D721Med (cell line): ENCODE data around the gene CAP2.

Source experiments
- DNase-seq: peaks from one replicate; pipeline ENCODE4 v3.0.0; 2011; ENCODE audit warnings: low spot score; ENCODE audit not compliant: insufficient read length
- FAIRE-seq: peaks from 2 replicates; lab custom pipeline; 2011; peaks lifted over from hg19 to GRCh38; lab: Jason Lieb, UNC
- TF ChIP-seq, protein P1 (sequence below): IDR thresholded peaks from 2 replicates; pipeline ENCODE4 v1.5.1; 2012; ENCODE audit warnings: mild to moderate bottlenecking, control low read depth; ENCODE audit not compliant: insufficient read depth; ENCODE audit errors: missing control alignments

The CAP2 gene

DNA sequence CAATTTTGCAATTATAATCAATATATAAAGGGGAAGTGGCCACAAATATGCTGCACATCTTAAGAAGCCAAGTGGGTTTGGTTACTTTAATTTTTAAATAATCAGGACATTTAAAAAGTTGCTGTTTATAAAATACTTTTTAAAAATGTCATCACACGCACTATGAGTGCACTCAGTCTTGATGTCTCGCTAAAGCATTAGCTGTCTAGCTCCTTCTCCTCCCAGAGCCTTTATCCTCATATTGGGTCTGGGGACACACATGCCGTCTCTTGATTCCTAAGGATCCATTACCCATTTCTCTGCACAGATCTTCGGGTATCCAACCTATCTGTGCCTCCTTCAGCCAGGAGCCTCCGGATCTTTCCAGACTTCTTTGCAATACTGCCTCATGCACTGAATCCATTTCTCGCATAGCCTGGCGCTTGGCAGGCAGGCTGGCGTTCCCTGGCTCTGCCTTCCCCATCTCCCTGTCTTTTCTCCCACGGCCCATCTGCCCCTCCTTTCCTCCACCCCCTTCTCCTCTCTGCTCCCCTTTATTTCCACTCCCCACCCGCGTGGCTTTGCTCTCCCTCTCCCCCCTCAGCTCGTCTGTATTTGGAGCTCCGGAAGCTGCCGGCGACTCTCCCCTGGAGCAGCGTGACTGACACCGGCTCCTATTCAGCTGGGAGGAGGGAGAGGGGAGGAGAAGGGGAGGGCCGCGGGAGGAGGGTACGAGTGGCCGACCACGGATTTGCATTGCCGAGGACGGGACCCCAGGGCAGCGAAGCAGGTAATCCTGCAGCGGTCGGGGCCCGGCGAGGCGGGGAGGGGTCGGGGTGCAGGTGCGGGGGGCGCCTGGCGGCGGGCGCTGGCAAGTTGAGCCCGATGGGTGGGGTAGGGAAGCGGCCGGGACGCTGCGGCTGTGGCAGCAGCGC is at the start of gene CAP2:
CAP2 (plus strand) TSS at position 618 of the 914 bp plus-strand sequence. CDS start 27,961 bp downstream, outside the sequence.
- TF ChIP-seq, protein P1, sequence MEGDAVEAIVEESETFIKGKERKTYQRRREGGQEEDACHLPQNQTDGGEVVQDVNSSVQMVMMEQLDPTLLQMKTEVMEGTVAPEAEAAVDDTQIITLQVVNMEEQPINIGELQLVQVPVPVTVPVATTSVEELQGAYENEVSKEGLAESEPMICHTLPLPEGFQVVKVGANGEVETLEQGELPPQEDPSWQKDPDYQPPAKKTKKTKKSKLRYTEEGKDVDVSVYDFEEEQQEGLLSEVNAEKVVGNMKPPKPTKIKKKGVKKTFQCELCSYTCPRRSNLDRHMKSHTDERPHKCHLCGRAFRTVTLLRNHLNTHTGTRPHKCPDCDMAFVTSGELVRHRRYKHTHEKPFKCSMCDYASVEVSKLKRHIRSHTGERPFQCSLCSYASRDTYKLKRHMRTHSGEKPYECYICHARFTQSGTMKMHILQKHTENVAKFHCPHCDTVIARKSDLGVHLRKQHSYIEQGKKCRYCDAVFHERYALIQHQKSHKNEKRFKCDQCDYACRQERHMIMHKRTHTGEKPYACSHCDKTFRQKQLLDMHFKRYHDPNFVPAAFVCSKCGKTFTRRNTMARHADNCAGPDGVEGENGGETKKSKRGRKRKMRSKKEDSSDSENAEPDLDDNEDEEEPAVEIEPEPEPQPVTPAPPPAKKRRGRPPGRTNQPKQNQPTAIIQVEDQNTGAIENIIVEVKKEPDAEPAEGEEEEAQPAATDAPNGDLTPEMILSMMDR = no peak
- FAIRE-seq = no peak
- no peak for DNase-seq

GRCh38 chr6:17347012-17347411 is 46.4 kb upstream of the CAP2 start:
- FAIRE-seq (no peak), DNase-seq (no peak)
- TF ChIP-seq, protein P1 = no peak

DNA sequence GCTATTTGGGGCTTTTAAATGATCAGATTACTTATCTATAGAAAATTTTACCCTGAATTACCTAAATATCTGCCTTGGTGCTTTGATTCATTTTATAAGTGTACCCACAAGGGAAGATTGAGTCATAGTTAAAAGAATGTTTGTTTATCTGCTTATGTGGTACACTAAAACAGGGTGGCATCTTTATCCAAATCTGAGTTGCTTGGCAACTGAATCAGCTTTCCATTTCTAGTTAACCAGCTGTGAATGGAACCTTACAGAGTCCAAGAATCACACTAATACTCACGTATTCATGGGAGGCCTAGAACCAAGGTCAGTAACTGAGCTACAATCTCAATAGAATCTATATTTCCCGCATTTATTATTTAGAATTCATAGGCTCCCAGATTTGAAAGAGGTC is 44.0 kb upstream of the CAP2 start:
- no peak for DNase-seq
- FAIRE-seq = no peak
- TF ChIP-seq, protein P1 = no peak

- FAIRE-seq (no peak), DNase-seq (no peak)
- TF ChIP-seq, protein P1 = no peak
These were observed 41.1 kb upstream of the CAP2 start for GRCh38 chr6:17352302-17352701.

- FAIRE-seq (no peak), DNase-seq (no peak)
- TF ChIP-seq, protein P1 = no peak
These were observed 39.8 kb upstream of the CAP2 start for GRCh38 chr6:17353440-17354175.

DNA sequence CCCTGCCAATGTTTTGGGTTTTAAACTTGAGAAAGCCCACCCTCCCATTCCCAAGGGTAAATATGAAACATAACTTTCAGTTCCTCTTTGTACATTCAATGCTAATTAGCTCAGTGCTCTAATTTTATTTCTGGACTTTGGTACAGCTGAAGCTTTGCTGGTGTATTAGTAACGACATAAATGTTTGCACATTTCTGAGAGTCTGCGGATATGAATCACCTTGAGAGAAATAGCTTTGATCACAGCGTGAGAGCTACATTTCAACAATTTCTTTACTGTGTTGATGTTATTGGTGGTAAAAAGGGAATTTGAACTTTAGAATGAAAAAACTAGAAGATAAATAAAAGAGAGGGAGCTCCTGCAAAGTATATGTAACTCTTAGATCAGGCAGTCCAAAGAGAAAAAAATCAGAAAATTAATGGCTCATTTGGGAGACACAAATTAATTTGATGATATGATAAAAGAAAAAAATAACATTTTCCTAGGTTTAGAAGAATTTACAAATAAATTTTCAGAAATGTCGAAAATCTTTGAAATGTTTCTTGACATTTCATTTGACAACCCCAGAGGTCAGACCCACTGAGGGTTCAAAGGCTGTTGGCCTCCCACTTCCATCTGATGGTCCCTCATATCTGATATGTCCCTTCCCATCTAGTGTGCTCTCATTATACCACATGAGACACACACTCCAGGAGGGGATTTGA is 38.5 kb upstream of the CAP2 start:
- no peak for DNase-seq
- no peak for FAIRE-seq
- TF ChIP-seq, protein P1 = no peak
